WTC11 (cell line): ENCODE results near the gene CTTNBP2NL. TPM values are rescaled to one million over a fixed set of nuclear protein-coding genes. Genes with fewer than 3 reads are reported as not detected.

Experiments used
- ATAC-seq: fragments of 200-7000 bp; cut with Tn5 transposase; 2 replicates; pipeline ENCODE4 v1.10.0; 2021; ENCODE audit warnings: mild to moderate bottlenecking, moderate library complexity
- CTCF ChIA-PET: fragments of 300-600 bp; sonication (Branson Sonifier 250); formaldehyde crosslinking; loops from one replicate; lab custom pipeline; 2021; ENCODE audit warnings: antibody characterized with exemption; lab: Charles Lee
- POLR2A ChIA-PET: fragments of 350-600 bp; sonication (Branson Sonifier 250); formaldehyde crosslinking; loops from one replicate; lab custom pipeline; 2021; ENCODE audit warnings: antibody characterized with exemption; lab: Charles Lee
- DNase-seq: peaks from one replicate; pipeline ENCODE4 v3.0.0; 2021; ENCODE audit warnings: low spot score
- H3K27ac Mint-ChIP-seq: 2 replicates; pipeline ENCODE4 v1.8.0; 2021; ENCODE audit warnings: mixed read lengths
- H3K27me3 Mint-ChIP-seq: 2 replicates; pipeline ENCODE4 v1.8.0; 2021; ENCODE audit warnings: low read depth, mild to moderate bottlenecking, moderate library complexity, mixed read lengths
- H3K36me3 Mint-ChIP-seq: 2 replicates; pipeline ENCODE4 v1.8.0; 2021; ENCODE audit warnings: mixed read lengths
- H3K4me1 Mint-ChIP-seq: 2 replicates; pipeline ENCODE4 v1.8.0; 2022; ENCODE audit warnings: mixed read lengths
- H3K4me3 Mint-ChIP-seq: 2 replicates; pipeline ENCODE4 v1.8.0; 2021; ENCODE audit warnings: mild to moderate bottlenecking, moderate library complexity, mixed read lengths
- H3K9me3 Mint-ChIP-seq: 2 replicates; pipeline ENCODE4 v1.8.0; 2021; ENCODE audit warnings: mixed read lengths
- AR ChIP-seq: fragments of 250-450 bp; sonication (Bioruptor Pico); IDR thresholded peaks from 2 replicates; pipeline ENCODE4 v1.9.0; 2021; ENCODE audit warnings: mild to moderate bottlenecking
- CREB1 ChIP-seq: sonication (generic); formaldehyde crosslinking; IDR thresholded peaks from 2 replicates; pipeline ENCODE4 v1.8.0; 2023; ENCODE audit warnings: mild to moderate bottlenecking, missing genetic modification reagents
- EMX1 ChIP-seq: fragments of 250-450 bp; sonication (Bioruptor Pico); IDR thresholded peaks from 2 replicates; pipeline ENCODE4 v1.8.0; 2021; ENCODE audit warnings: mild to moderate bottlenecking
- ERG ChIP-seq: fragments of 250-450 bp; sonication (Bioruptor Pico); IDR thresholded peaks from 2 replicates; pipeline ENCODE4 v1.8.0; 2021; ENCODE audit warnings: mild to moderate bottlenecking
- ESRRA ChIP-seq: sonication (generic); formaldehyde crosslinking; IDR thresholded peaks from 2 replicates; pipeline ENCODE4 v1.8.1; 2022; ENCODE audit warnings: mild to moderate bottlenecking, missing genetic modification reagents, borderline replicate concordance
- ETV6 ChIP-seq: sonication (generic); formaldehyde crosslinking; IDR thresholded peaks from 2 replicates; pipeline ENCODE4 v1.8.1; 2022; ENCODE audit warnings: mild to moderate bottlenecking, missing genetic modification reagents
- HMGXB4 ChIP-seq: sonication (generic); formaldehyde crosslinking; IDR thresholded peaks from 2 replicates; pipeline ENCODE4 v1.8.1; 2023; ENCODE audit warnings: mild to moderate bottlenecking, moderate library complexity, missing genetic modification reagents
- IRF1 ChIP-seq: sonication (generic); formaldehyde crosslinking; IDR thresholded peaks from 2 replicates; pipeline ENCODE4 v1.8.0; 2023; ENCODE audit warnings: missing genetic modification reagents
- IRF2 ChIP-seq: sonication (generic); formaldehyde crosslinking; IDR thresholded peaks from 2 replicates; pipeline ENCODE4 v1.8.0; 2022; ENCODE audit warnings: low read depth, missing genetic modification reagents, borderline replicate concordance
- MLX ChIP-seq: sonication (generic); formaldehyde crosslinking; IDR thresholded peaks from 2 replicates; pipeline ENCODE4 v1.8.1; 2023; ENCODE audit warnings: mild to moderate bottlenecking, missing genetic modification reagents, moderate library complexity
- NFATC4 ChIP-seq: fragments of 250-450 bp; sonication (Bioruptor Pico); IDR thresholded peaks from 2 replicates; pipeline ENCODE4 v1.9.0; 2021; ENCODE audit warnings: mild to moderate bottlenecking
- PRDM15 ChIP-seq: sonication (generic); formaldehyde crosslinking; IDR thresholded peaks from 2 replicates; pipeline ENCODE4 v1.8.0; 2022; ENCODE audit warnings: missing genetic modification reagents
- SP1 ChIP-seq: sonication (generic); formaldehyde crosslinking; conservative IDR thresholded peaks from 2 replicates; pipeline ENCODE4 v1.8.1; 2022; ENCODE audit warnings: missing genetic modification reagents
- TCF7 ChIP-seq: sonication (generic); formaldehyde crosslinking; IDR thresholded peaks from 2 replicates; pipeline ENCODE4 v1.8.0; 2022; ENCODE audit warnings: mild to moderate bottlenecking, low read depth, missing genetic modification reagents, moderate library complexity
- ZMAT4 ChIP-seq: fragments of 250-450 bp; sonication (Bioruptor Pico); IDR thresholded peaks from 2 replicates; pipeline ENCODE4 v1.9.0; 2021; ENCODE audit warnings: mild to moderate bottlenecking
- ZNF138 ChIP-seq: sonication (generic); formaldehyde crosslinking; conservative IDR thresholded peaks from 2 replicates; pipeline ENCODE4 v1.8.1; 2022; ENCODE audit warnings: mild to moderate bottlenecking, moderate library complexity, missing genetic modification reagents
- ZNF263 ChIP-seq: sonication (generic); formaldehyde crosslinking; IDR thresholded peaks from 2 replicates; pipeline ENCODE4 v1.8.1; 2022; ENCODE audit warnings: low read depth, mild to moderate bottlenecking, moderate library complexity, missing genetic modification reagents
- ZNF425 ChIP-seq: fragments of 250-450 bp; sonication (Bioruptor Pico); conservative IDR thresholded peaks from 2 replicates; pipeline ENCODE4 v1.9.0; 2021; ENCODE audit warnings: mild to moderate bottlenecking
- ZNF512 ChIP-seq: sonication (generic); formaldehyde crosslinking; IDR thresholded peaks from 2 replicates; pipeline ENCODE4 v1.8.1; 2022; ENCODE audit warnings: missing genetic modification reagents, borderline replicate concordance
- ZNF671 ChIP-seq: fragments of 250-450 bp; sonication (Bioruptor Pico); IDR thresholded peaks from 2 replicates; pipeline ENCODE4 v1.8.0; 2021; ENCODE audit warnings: mild to moderate bottlenecking
- total RNA-seq: library from RNA; stranded (reverse); gene quantifications from 3 replicates; pipeline ENCODE4 v1.2.3, GENCODE V29; 2021

The CTTNBP2NL gene
- total RNA-seq, 1 experiment from 2014 or later = 32.8 TPM

- no peak for TF ChIP-seq PRDM15
- no peak for TF ChIP-seq NFATC4 (CRISPR knock-in tag)
- no peak for TF ChIP-seq MLX (CRISPR knock-in tag)
- TF ChIP-seq ZNF263 (CRISPR knock-in tag) = no peak
Measured at GRCh38 chr1:112370996-112371395, 25.0 kb upstream of the CTTNBP2NL start (continued).

GRCh38 chr1:112371775-112372174, 24.2 kb upstream of the CTTNBP2NL start:
- peaks cover 10% of the 10 kb centered on the region for H3K27me3 Mint-ChIP-seq
- ATAC-seq = no peak
- CTCF ChIA-PET = interaction anchor here (0.7 to 3.9 kb wide), 6 partner anchors 13 to 335 kb away, joined by 3 to 67 read pairs (median 4); partner anchors contain the start of gene RHOC
- TF ChIP-seq MLX (CRISPR knock-in tag) = no peak
- no peak for TF ChIP-seq SP1 (CRISPR knock-in tag)
- no peak for TF ChIP-seq CREB1 (CRISPR knock-in tag)
- no peak for TF ChIP-seq ETV6 (CRISPR knock-in tag)
- TF ChIP-seq ERG (CRISPR knock-in tag) = no peak
- TF ChIP-seq ZNF512 (CRISPR knock-in tag) = no peak
- no peak for TF ChIP-seq HMGXB4 (CRISPR knock-in tag)
- no peak for TF ChIP-seq IRF2 (CRISPR knock-in tag)
- no peak for TF ChIP-seq AR (CRISPR knock-in tag)
- no peak for TF ChIP-seq ZNF138
- TF ChIP-seq ZMAT4 (CRISPR knock-in tag) = no peak
- no peak for TF ChIP-seq ESRRA (CRISPR knock-in tag)
- no peak for TF ChIP-seq ZNF425 (CRISPR knock-in tag)
- no peak for TF ChIP-seq TCF7
- TF ChIP-seq ZNF671 (CRISPR knock-in tag) = no peak
- TF ChIP-seq IRF1 (CRISPR knock-in tag) = no peak
- no peak for TF ChIP-seq EMX1 (CRISPR knock-in tag)

More at GRCh38 chr1:112371775-112372174, 24.2 kb upstream of the CTTNBP2NL start:
- H3K4me1 Mint-ChIP-seq = 0 out of 2 replicates have a peak, but pooled peaks cover 2% of the 10 kb centered on the region
- no peaks in the 10 kb centered on the region for H3K36me3 Mint-ChIP-seq
- POLR2A ChIA-PET = no interaction called here
- H3K4me3 Mint-ChIP-seq = no peak overlapping the region
- no peaks in the 10 kb centered on the region for H3K9me3 Mint-ChIP-seq
- no peak for DNase-seq
- no peak overlapping the region for H3K27ac Mint-ChIP-seq
